ENCODE results near the gene RAVER2. TPM values are rescaled to one million over a fixed set of nuclear protein-coding genes. Genes with fewer than 3 reads are reported as not detected.

The RAVER2 gene
- polyA plus RNA-seq, 2 of the 4 experiments (the other 2 are of a cell fraction): 6.2 to 17.2 TPM

DNA sequence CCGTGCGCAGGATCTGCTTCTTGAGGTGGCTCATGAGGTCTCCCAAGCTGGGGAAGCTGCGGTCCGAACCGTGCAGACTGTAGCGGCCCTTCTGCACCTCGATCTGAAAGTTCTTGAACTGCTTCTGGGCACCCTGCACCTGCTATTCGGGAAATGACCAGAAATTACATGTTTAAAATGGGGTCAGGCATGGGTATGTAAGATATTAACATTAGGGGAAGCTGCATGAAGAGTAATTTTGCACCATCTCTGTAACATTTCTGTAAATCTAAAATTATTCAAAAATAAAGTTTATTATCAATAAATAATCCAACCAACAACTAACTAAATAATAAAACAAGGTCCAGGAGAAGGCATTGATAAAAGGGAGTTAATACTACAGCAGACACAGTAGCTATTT lies 110.7 kb downstream of the RAVER2 start (continued):
- TF ChIP-seq, protein P1, sequence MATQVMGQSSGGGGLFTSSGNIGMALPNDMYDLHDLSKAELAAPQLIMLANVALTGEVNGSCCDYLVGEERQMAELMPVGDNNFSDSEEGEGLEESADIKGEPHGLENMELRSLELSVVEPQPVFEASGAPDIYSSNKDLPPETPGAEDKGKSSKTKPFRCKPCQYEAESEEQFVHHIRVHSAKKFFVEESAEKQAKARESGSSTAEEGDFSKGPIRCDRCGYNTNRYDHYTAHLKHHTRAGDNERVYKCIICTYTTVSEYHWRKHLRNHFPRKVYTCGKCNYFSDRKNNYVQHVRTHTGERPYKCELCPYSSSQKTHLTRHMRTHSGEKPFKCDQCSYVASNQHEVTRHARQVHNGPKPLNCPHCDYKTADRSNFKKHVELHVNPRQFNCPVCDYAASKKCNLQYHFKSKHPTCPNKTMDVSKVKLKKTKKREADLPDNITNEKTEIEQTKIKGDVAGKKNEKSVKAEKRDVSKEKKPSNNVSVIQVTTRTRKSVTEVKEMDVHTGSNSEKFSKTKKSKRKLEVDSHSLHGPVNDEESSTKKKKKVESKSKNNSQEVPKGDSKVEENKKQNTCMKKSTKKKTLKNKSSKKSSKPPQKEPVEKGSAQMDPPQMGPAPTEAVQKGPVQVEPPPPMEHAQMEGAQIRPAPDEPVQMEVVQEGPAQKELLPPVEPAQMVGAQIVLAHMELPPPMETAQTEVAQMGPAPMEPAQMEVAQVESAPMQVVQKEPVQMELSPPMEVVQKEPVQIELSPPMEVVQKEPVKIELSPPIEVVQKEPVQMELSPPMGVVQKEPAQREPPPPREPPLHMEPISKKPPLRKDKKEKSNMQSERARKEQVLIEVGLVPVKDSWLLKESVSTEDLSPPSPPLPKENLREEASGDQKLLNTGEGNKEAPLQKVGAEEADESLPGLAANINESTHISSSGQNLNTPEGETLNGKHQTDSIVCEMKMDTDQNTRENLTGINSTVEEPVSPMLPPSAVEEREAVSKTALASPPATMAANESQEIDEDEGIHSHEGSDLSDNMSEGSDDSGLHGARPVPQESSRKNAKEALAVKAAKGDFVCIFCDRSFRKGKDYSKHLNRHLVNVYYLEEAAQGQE (IDR thresholded peaks at IDR 0.05): no peak
- TF ChIP-seq TP53 (CRISPR knock-in tag; IDR thresholded peaks at IDR 0.05) (no peak), HOXB5 (CRISPR knock-in tag; IDR thresholded peaks at IDR 0.05) (no peak)

DNA sequence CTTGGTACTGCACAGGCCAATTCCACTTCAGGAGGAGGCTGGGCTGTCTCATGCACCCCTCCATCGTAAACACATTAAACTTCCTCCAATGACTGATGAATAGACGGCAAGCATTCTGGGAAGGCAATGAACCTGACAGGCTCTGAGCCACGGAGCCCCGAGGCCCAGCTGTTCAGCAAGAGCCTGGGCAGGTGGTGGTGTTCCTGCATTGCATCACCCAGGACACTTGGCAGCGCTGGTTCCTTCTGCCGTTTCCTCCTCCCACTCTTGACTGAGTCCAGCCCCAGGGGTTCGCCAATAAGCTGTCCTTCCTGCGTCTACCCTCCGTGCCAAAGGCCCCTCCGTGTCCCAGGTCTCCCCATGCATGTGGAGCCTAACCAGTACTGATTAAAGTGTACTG lies 111.7 kb downstream of the RAVER2 start:
- ATAC-seq (no peak), FAIRE-seq (no peak)
- CTCF ChIA-PET: interaction anchor here (1.3 kb wide), 1 partner anchor 38 kb away, joined by 3 read pairs; no protein-coding TSS in a partner anchor

DNA sequence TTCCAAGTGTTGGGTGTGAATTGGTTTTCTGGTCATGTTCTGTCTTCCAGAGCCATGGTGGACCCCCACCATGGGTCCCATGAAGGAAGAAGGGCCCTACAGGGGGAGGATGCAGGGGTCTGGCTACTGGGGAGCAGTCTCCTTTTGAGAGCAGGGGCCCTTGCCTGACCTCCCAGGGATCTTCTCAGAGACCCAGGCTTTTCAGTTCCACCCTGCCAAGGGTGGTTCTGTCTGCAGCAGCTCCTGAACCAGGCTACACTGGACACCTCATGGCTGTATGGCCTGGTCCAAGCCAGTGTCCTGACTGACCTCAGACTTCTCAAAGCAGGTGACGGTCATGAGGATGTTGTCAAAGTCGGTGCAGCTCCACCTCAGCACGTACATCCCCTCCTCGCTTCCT lies 112.5 kb downstream of the RAVER2 start:
- Histone ChIP-seq H3K9me3 (no peaks in the 10 kb centered on the region), H3K4me1 (no peaks in the 10 kb centered on the region), H3K27ac (no peak overlapping the region), H3K4me2 (no peak overlapping the region), H3K4me3 (no peak overlapping the region)
- ChIA-PET CTCF (interaction anchor here (1.3 kb wide), 1 partner anchor 37 kb away, joined by 3 read pairs; no protein-coding TSS in a partner anchor), POLR2A (no interaction called here)
- no peak for DNase-seq (ENCODE audit: low read depth in 1 of 2, low spot score in 1 of 2)
- WGBS (ENCODE audit: missing lambda C conversion rate): 91% methylated on average over 4 of the region's 4 CpGs
- TF ChIP-seq RNF2 (IDR thresholded peaks at IDR 0.05; ENCODE audit: borderline replicate concordance, low read depth) (no peak), CBX8 (IDR thresholded peaks at IDR 0.05) (no peak), FOSL2 (IDR thresholded peaks at IDR 0.05) (no peak), FOSL2 (CRISPR knock-in tag; IDR thresholded peaks at IDR 0.05) (no peak), ZNF302 (CRISPR knock-in tag; IDR thresholded peaks at IDR 0.05) (no peak), ZC3H11A (IDR thresholded peaks at IDR 0.05) (no peak), EP300 (IDR thresholded peaks at IDR 0.05) (no peak), POLR2A (IDR thresholded peaks at IDR 0.05; ENCODE audit: low read length) (no peak), FOXS1 (CRISPR knock-in tag; IDR thresholded peaks at IDR 0.05) (no peak), HOXB13 (CRISPR knock-in tag; IDR thresholded peaks at IDR 0.05; ENCODE audit: low read depth) (no peak), MYC (IDR thresholded peaks at IDR 0.05; ENCODE audit: borderline replicate concordance, low read length) (no peak), KDM5A (IDR thresholded peaks at IDR 0.05) (no peak)
- TF ChIP-seq, protein P2, sequence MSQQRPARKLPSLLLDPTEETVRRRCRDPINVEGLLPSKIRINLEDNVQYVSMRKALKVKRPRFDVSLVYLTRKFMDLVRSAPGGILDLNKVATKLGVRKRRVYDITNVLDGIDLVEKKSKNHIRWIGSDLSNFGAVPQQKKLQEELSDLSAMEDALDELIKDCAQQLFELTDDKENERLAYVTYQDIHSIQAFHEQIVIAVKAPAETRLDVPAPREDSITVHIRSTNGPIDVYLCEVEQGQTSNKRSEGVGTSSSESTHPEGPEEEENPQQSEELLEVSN (IDR thresholded peaks at IDR 0.05; ENCODE audit: borderline replicate concordance, low read depth): no peak
- no peak for ATAC-seq
- no peak for FAIRE-seq

More for the DNA sequence above, 111.7 kb downstream of the RAVER2 start:
- Histone ChIP-seq H3K4me3 (no peak overlapping the region), H3K4me1 (no peaks in the 10 kb centered on the region), H3K9me3 (no peaks in the 10 kb centered on the region), H3K27ac (peak overlapping the region in 1 of 2 experiments; percentile 31; a peak in 1 of 6 replicates), H3K4me2 (no peak overlapping the region)
- WGBS (ENCODE audit: missing lambda C conversion rate): 88% methylated on average over 10 of the region's 10 CpGs
- POLR2A ChIA-PET: no interaction called here
- no peak for DNase-seq (ENCODE audit: low read depth in 1 of 2, low spot score in 1 of 2)
- TF ChIP-seq HOXB5 (CRISPR knock-in tag; IDR thresholded peaks at IDR 0.05) (no peak), FOSB (CRISPR knock-in tag; IDR thresholded peaks at IDR 0.05) (no peak), FOXS1 (CRISPR knock-in tag; IDR thresholded peaks at IDR 0.05) (no peak), EHF (CRISPR knock-in tag; IDR thresholded peaks at IDR 0.05) (no peak), HOXA7 (CRISPR knock-in tag; IDR thresholded peaks at IDR 0.05) (no peak), CBX2 (IDR thresholded peaks at IDR 0.05; ENCODE audit: borderline replicate concordance, low read depth) (no peak), ESRRA (IDR thresholded peaks at IDR 0.05; ENCODE audit: borderline replicate concordance, low read length) (no peak)

All from A549 (cell line).